Endothelial cell of hepatic sinusoid (primary cell): ENCODE results near the gene IQGAP2.
"Not testable (repeated sequence)": the region's sequence is repeated elsewhere in the genome, so short reads cannot be mapped to it uniquely, and the experiment has no call there.

Experiments used
- in situ Hi-C: cut with HindIII; loops from 2 replicates; pipeline ENCODE4 v1.10.0; 2017; ENCODE audit warnings: low sequenced_read_pairs

Gene IQGAP2

DNA sequence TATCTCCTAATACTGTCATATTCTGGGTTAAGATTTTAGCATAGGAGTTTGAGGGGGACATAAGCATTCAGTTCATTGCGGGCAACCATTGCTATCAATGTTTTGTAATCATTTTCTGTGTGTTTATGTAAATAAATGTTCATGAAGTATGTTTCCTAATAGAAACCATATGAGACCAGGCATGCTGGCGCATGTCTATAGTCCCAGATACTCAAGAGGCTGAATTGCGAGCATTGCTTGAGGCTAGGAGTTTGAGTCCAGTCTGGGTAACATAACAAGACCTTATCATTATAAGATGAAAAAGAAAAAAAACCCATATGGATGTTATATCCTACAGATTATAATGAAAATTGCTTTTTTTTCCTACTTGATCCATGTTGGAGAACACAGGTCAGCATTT lies 129.0 kb downstream of the IQGAP2 start:
- in situ Hi-C loops, result no loop called here

DNA sequence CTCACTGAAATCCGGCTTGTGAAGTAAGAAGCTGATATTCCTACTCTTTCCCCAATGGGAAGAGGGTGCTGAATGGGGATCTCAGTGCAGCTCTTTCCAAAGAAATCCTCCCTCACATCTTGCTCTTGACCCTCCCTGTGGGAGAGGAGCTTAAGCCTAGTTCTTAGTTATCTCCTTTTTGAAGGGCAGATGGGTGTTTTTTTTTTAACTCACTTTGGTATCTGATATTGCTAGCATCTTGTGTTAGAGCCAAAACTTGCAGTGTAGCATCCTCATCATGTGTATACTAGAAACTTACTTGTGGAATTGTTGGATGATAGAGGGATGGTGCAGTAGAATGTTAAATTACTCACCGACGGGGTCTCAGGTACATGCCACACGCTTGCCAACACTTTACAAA lies 129.9 kb downstream of the IQGAP2 start:
- in situ Hi-C loops, result no loop called here

DNA sequence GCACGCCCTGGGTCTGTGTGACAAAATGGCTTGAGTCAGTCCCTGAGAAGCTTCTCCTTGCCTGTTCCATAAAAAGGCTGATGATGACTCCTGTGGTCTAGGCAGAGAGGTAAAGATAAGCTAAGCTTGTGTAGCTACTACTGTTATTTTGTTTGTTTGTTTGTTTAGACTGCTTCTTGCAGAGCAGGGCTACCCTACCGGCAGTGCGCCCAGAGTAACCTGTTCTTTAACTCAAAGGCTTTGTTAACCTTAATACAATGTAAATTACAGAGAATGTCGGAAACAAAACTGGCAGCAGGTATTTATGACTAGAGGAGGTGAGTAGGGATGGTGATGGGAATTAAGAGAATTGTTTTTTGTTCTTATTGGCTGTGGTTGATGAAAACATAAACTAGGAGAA lies 132.5 kb downstream of the IQGAP2 start:
- in situ Hi-C loops, result no loop called here

DNA sequence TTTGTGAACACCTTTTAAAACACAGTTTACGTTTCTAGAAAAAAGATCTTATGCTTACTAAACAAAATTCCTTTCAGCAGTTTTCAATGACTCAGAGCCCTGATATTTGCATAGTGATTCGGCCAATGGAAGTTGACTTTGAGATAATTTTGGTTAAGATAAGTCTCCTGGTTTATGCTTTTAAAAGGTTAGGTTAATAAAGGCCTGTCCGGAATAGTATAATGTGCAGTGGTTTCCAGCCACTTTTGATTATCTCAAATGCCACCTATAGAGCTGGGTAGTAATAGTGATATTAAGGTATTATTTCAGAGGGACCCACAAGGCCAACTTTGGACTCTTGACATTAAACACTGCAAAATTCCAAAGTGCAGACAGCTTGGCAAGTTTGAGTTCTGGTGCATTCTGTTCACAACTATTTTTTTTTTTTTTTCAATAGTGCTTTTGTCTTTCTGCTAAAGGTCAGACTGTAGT lies 134.0 kb downstream of the IQGAP2 start:
- in situ Hi-C loops, result no loop called here

DNA sequence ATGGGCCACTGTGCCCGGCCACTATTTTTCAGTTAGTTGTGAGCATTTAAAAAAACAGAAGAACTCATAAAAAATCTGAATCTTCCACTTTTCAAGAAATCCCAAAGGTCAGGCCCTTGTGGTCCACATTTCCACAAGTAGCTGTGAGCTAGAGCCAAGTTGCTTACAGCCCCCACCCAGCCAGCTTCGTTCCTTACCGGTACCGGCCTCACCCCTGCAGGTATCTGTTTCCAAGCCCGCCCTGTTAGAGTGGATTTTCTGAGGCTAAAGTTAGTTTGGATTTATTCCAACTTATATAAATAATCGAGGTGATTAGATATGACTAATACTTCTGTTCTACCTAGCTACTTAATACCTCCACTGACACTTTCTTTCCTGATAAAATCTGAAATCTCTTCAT lies 139.2 kb downstream of the IQGAP2 start:
- in situ Hi-C loops, result no loop called here

DNA sequence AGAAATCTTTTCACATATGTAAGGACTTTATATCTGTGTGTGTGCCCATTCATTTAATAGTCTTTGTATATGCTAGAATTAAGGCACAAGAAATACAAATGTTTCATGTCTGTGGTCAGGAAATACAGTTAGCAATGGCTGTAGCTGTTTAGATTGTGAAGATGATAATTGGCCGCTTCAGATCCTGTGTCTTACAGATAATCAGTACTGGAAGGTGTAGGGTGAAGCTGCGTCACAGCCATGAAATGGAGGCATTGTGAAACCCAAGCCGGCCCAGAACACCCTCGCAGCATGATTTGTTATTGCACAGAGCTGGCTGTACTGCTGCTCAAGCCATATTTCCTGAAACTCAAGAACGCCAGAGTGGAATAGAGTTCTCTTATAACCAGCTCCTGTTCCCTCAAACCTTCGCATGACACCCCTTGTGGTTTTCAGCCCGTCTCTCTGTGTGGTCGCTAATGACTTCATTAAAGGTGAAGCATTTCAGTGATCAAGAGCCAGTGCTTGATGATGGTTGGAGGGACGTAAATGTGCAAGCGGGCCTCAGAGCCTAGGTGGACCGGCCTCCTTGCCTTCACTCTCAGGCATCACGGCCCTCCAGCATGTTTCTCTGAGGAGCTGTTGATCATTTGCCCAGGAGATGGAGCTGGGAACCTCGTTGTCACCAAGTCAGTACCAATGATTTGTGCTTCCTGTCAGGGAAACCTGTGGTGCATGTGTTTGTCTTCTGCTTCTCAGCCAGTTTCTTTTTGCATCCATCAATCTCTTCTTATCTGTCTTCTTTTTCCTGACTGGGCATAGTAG lies 140.0 kb downstream of the IQGAP2 start:
- in situ Hi-C loops, result no loop called here

DNA sequence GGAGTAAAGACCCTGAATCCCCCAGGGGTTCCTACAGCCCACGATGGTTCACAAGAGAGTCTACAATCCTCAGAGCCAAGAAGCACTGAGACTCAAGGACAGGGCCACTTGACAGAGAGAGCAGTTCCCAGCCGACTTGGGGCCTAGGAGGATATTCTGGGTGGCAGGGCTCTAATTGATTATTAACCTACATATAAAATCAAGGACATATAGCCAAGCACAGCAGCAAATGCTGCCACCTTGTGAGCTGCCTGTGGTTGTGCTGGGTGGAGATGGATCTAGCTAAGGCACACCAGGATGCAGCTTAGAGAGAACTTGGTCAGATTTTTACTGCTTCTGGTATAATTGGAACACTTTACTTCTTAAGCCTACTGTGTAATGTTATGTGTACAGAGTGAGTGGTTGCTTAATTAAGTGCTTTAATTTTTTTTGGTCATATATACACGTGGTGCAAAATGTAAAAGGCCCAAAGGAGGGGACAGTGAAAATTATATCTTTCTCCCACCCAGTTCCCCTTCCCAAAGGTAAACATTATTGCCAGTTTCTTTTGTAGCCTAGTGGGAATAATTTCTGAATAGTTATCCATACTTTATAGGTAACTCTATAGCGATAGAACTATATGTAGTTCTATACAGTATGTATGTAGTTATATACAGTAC lies 141.3 kb downstream of the IQGAP2 start:
- in situ Hi-C loops, result no loop called here

DNA sequence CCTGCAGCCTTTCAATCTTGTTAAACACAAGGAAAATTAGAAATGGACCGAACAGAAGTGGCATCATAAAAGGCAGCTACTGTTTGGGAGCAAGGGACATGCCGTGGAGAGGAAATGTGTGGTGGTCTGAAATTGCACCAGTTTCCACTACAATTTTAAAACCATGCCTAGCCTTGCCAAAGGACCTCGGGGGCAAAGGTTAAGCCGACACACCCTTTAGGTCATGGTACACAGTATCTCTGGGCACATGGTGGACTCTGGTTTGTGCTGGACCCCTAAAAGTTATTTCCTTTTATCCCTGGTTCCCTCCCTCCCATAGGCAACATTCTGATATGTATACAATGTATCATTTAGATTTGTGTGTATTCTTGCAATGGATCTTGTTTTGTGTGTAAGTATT lies 142.1 kb downstream of the IQGAP2 start:
- in situ Hi-C loops, result no loop called here

DNA sequence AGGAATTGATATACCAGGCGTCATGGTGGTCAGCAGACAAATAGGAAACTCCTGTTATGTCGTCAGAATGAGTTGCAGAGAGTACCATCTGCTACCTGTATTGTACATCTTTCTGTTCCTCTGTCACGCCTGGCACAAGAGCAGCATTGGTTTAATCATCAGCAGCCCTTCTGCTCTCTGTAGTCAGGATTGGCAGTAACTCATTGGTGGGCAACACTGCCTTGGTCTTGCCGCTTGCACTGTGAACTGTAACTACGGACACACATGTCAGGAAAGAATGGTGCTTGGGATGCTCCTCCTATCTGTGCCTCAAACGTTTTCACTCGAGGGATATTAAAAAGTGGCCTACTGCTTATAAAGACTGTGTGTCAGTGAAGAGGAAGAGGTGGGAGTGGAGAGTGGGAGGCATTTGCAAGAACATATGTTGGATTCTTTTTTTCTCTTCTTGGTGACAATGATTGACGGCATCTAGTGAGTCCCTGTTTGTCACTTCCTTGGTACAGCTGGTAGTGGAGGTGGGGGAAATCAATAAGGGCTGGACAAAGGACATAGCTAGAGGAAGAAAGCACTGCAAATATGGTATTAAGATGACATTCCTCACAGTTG lies 143.5 kb downstream of the IQGAP2 start:
- in situ Hi-C loops, result no loop called here

DNA sequence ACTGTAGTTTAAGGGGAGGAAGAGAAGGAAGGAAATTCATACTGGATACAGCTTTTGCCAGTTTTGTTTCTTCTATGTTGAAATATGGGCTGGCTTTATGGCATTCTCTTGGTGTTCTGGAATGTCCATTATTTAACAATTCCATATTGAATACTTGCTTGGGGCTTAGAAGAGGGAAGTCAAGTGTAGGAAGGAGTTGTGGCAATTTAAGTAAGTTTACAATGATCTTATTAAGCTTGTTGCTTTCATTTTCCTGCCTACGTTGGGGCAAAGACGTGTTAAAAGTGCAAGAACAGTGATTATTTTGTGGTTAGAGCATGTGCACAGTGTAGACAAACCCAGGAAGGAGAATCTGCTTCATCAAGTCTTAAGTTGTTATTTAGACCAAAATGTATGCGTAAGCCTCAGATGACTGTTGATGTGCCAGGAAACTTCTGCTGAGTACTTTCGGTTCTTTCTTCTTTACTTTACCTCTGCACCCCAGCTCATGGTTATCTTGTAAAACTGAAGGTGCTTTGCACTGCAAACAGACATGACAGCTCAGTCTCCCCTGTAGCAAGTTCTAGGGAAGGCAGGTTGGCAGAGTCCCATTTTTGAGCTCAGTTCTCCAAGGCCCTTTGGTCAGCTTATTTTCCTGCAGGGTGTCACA lies 144.3 kb downstream of the IQGAP2 start:
- in situ Hi-C loops, result no loop called here

DNA sequence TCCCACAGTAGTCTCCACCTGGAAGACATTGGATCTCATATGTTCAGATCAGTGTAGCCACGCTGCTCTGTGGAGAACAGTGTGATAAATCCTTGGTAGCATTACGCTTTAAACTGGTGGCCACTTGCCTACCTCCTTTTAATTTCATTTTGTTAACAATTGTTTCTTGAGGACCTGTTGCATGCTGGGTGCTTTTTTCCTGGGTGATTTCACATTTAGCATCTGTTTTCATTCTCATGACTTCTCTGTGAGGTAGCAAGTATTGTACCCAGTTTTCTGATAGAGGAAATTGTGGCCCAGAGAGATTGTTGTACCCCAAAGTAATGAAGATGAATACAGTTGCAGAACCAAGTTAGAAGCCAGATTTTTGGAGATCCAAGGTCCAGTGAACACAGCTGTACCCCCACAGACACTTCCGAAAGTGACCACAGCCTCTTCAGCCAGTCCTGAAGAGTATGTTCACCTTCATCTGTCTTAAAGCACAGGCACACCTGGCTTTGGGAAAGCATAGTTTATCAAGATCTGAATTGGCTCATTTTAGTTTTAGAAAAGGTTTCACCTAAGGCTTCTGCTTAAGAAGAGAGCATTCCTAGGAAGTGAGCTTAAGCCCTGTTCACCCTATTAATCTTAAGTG lies 144.9 kb downstream of the IQGAP2 start:
- in situ Hi-C loops, result no loop called here

DNA sequence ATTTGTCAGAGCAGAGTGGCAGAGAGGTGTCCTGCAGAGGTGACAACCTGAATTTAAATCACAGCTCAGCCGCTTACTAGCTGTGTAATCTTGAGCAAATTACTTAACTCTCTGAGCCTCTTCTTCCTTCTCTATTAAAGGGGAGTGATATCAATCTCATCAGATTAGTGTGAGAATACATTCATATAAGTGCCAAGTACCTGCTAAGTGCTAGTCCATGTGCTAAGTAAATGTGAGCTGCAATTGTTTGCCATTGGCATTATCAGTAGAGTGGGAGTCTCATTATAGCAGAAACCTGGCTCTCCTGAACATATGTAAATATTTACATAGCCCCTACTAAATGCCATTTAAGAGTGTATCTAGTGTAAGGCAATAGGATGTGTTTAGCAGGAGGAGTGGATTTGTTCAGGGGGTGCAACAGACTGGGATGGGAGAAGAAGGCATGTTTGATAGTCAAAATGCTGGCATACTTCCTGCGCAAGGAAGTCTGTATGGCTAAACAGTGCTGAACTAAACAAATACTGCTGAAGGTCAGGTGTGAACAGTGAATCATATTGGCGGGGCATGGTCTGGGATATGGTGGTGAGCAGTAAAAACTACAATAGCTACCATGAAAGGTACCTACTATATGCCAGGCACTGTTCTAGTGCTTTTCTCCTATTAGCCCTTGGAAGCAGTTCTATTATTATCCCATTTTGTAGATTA lies 145.6 kb downstream of the IQGAP2 start:
- in situ Hi-C loops, result no loop called here

DNA sequence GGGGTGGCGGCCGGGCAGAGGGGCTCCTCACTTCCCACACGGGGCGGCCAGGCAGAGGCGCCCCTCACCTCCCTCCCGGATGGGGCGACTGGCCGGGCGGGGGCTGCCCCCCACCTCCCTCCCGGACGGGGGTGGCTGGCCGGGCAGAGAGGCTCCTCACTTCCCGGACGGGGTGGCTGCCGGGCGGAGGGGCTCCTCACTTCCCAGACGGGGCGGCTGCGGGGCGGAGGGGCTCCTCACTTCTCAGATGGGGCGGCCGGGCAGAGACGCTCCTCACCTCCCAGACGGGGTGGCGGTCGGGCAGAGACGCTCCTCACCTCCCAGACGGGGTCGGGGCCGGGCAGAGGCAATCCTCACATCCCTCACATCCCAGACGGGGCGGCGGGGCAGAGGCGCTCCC lies 147.8 kb downstream of the IQGAP2 start:
- in situ Hi-C loops, result not testable (repeated sequence)

DNA sequence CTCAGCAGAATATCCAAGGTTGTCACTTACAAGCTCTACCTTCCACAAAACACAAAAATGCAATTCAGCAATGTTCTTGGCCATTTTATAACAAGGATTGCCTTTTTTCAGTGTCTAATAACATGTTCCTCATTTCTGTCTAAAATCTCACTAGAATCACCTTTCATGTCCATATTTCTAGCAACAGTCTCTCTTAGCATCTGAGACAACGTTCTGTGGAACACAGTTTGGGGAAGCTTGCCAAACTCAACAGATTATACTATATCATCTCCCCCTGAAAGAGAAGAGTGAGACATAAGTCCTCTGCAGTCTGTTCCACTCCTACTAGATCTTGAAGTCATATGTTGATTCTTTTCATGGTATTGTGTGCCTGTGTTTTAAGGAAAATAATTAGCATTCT lies 149.5 kb downstream of the IQGAP2 start:
- in situ Hi-C loops, result no loop called here

DNA sequence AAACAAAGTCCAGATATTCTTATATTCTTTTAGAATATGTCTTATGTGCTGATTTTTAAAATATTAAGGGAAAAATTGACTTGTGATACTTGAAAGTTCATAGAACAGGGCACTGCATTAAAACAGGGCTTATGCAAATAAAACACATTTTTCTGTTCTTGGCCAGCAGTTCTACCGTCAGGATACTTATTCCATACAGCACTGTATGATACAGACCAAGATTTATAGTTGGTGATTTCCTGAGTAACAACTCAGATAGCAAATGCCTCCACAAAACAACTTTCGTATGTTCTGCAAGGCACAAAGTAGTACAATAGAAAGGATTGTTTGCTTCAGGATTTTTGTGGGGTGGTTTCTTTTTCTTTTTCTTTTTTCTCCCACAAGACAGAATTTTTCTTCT lies 150.2 kb downstream of the IQGAP2 start:
- in situ Hi-C loops, result no loop called here

DNA sequence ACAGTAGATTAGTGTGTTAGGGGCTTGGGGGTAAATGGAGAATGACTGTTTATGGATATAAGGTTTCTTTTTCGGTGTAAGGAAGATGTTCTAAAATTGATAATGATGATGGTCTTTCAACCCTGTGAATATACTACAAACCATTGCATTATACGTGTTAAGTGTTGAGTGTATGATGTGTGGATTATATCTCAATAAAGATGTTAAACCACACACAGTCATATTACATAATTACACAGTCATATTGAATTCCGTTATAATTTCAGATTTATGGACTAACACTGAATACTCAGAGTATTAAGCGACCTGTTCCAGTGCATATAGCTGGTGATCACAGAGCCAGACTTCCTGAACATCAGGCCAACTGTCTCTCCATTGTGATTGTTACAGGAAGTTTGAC lies 152.0 kb downstream of the IQGAP2 start:
- in situ Hi-C loops, result no loop called here

DNA sequence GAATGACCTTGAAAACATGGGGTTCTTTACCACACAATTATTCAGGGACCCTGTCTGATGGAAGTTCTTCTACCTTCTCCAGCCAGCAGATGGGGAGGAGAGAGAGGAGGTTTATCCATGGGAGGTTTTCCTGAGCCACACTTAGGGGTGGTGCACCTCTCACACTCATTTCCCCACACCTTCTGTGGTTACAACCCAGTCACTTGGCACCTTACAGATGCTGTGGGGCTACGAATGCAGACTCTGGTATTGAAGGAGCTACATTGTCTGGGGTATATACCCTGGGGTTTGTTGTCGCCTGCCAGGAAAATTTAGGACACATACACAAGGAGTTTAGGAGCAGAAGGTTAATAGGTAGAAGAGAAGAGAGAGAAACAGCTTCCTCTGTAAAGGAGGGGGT lies 152.6 kb downstream of the IQGAP2 start:
- in situ Hi-C loops, result no loop called here

DNA sequence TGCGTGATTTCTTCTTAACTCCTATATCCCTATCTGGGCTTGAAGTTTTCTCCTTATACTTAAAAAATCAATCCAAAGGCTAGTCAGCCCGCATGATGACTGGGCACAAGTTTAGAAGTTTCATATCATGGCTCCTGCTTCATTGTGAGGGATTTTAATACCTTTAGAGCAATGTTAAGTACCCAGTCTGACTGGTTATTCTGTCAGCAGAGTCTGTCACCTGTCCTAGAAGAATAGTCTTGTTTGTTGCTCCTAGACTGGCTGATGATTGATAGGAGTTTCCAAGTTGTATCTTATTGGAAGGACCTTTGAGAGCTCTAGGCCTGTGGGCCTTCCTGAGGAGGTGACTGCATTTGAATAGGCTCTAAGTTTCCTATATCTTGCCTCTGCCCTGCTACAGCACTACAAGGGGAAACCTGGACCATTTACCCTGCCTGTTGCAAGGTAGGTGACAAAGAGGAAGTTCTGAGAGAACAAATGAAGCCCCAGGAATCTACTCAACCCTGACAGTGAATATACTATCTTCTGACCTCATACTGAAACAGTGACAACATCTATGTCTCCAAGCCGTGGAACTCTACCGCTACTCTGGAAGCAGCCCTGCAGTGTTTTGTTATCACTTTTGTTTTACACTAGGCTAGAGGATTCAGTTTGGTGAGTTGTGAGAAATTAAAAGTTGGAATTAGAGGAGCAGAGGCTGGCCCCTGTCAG lies 153.6 kb downstream of the IQGAP2 start:
- in situ Hi-C loops, result no loop called here

DNA sequence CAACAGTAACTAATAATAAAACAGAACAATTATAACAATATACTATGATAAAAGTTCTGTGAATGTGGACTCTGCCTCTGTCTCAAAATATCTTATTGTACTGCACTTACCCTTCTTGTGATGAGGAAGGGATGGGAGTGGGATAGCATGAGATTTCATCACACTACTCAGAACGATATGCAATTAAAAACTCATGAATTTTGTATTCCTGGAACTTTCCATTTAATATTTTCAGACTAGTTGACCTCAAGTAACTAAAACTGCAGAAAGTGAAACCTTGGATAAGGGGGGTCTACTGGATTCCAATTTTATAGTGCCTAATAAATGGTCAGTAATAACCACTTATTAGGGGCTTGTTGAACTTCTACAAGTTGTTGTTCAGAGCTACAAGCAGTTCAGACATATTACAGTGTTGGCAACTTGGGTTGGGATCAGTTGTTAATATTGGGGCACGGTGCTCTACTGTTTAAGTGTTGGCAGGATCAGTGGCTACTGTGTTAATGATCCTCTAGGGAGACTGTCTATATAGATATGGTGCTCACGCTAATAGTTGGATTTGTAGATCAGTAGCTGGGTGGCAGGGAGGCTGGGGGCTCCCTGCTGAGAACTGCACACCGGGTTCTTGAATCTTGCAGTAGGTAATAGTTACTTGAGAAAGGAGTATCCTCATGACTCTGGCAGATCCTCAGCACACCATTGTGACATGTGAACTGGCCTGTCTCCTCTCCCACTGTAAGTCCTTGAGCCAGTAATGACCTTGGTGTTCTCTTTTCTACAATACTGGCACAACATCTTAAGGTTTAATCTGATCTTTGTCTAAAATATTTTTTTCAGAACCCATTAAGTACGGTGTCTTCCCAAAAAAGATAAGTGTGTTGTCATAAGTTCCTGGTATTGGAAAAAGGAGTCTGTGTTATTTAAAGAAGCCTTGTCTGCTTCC lies 158.1 kb downstream of the IQGAP2 start:
- in situ Hi-C loops, result no loop called here
